ENCODE data around the gene DPH7. TPM values are rescaled to one million over a fixed set of nuclear protein-coding genes. Genes with fewer than 3 reads are reported as not detected.

The DPH7 gene
- total RNA-seq, 1 experiment from 2014 or later: 28.8 TPM

Other genes with a start within 250 kb of the DPH7 start
- gene EXD3, start 155.8 kb downstream of the DPH7 start, total RNA-seq (2014; rRNA removed; shearing (Covaris generic); ENCODE audit: low replicate concordance): 1.2 TPM in 2 replicates
- not detected in 2 replicates for gene NOXA1, start 155.5 kb downstream of the DPH7 start, total RNA-seq (2014; rRNA removed; shearing (Covaris generic); ENCODE audit: low replicate concordance)
- gene ENTPD8, start 137.6 kb downstream of the DPH7 start, total RNA-seq (2014; rRNA removed; shearing (Covaris generic); ENCODE audit: low replicate concordance): not detected in 2 replicates
- gene NSMF, start 119.6 kb downstream of the DPH7 start, total RNA-seq (2014; rRNA removed; shearing (Covaris generic); ENCODE audit: low replicate concordance): 21.7 and 29.1 TPM in 2 replicates
- not detected in 2 replicates for gene PNPLA7, start 28.5 kb downstream of the DPH7 start, total RNA-seq (2014; rRNA removed; shearing (Covaris generic); ENCODE audit: low replicate concordance)
- 57.4 and 62.2 TPM in 2 replicates for gene MRPL41, start 27.0 kb downstream of the DPH7 start, total RNA-seq (2014; rRNA removed; shearing (Covaris generic); ENCODE audit: low replicate concordance)
- 19.0 and 33.8 TPM in 2 replicates for gene ZMYND19, start 11.6 kb upstream of the DPH7 start, total RNA-seq (2014; rRNA removed; shearing (Covaris generic); ENCODE audit: low replicate concordance)
- 11.9 and 36.0 TPM in 2 replicates for gene ARRDC1, start 26.8 kb upstream of the DPH7 start, total RNA-seq (2014; rRNA removed; shearing (Covaris generic); ENCODE audit: low replicate concordance)
- 64.5 and 157 TPM in 2 replicates for gene EHMT1, start 40.1 kb upstream of the DPH7 start, total RNA-seq (2014; rRNA removed; shearing (Covaris generic); ENCODE audit: low replicate concordance)